Fibroblast of skin of left quadriceps (primary cell): ENCODE results near the gene RFK.
"Not testable (repeated sequence)": the region's sequence is repeated elsewhere in the genome, so short reads cannot be mapped to it uniquely, and the experiment has no call there.

Experiments used
- DNase-seq, 2 experiments: peaks; one replicate each; pipeline ENCODE4 v3.0.0-alpha.2; 2013; ENCODE audit warnings: low read depth in 2 of 2

The RFK gene

GRCh38 chr9:76394195-76394959 lies at the start of gene RFK:
TSS of gene RFK (minus strand) at chr9:76394426. CDS start at chr9:76394171, 255 bp downstream.
- peak; percentile 83 for DNase-seq

GRCh38 chr9:76443887-76444286 lies 49.7 kb upstream of the RFK start:
- DNase-seq, result no peak

- DNase-seq, result no peak
Measured at GRCh38 chr9:76441551-76442322, 47.5 kb upstream of the RFK start.

- DNase-seq, result no peak
Measured at GRCh38 chr9:76438841-76439588, 44.8 kb upstream of the RFK start.

GRCh38 chr9:76437017-76437699 lies 42.9 kb upstream of the RFK start:
- not testable (repeated sequence) for DNase-seq

- not testable (repeated sequence) for DNase-seq
Measured at GRCh38 chr9:76434897-76435296, 40.7 kb upstream of the RFK start.

- peak in 1 of 2 experiments; percentile 18 for DNase-seq
Measured at GRCh38 chr9:76433836-76434235, 39.6 kb upstream of the RFK start.

GRCh38 chr9:76433406-76433805 lies 39.2 kb upstream of the RFK start:
- no peak for DNase-seq

- no peak for DNase-seq
Measured at GRCh38 chr9:76431601-76432000, 37.4 kb upstream of the RFK start.

- no peak for DNase-seq
Measured at GRCh38 chr9:76426807-76427419, 32.7 kb upstream of the RFK start.

- no peak for DNase-seq
Measured at GRCh38 chr9:76425677-76426453, 31.6 kb upstream of the RFK start.

- no peak for DNase-seq
Measured at GRCh38 chr9:76424491-76424890, 30.3 kb upstream of the RFK start.

GRCh38 chr9:76423216-76424177 lies 29.3 kb upstream of the RFK start:
- no peak for DNase-seq

- no peak for DNase-seq
Measured at GRCh38 chr9:76419782-76420380, 25.7 kb upstream of the RFK start.

- no peak for DNase-seq
Measured at GRCh38 chr9:76417394-76417793, 23.2 kb upstream of the RFK start.

GRCh38 chr9:76415731-76416130 lies 21.5 kb upstream of the RFK start:
- DNase-seq, result no peak

- no peak for DNase-seq
Measured at GRCh38 chr9:76415154-76415553, 20.9 kb upstream of the RFK start.

- DNase-seq, result no peak
Measured at GRCh38 chr9:76414661-76415060, 20.4 kb upstream of the RFK start.

GRCh38 chr9:76413658-76414057 lies 19.4 kb upstream of the RFK start:
- no peak for DNase-seq
